NCI-H1417 treated with DMSO at 0.1 percent for 48 hours (cell line): ENCODE data around the gene OGG1.

ENCODE experiments used
- DNase-seq: peaks from one replicate; lab custom pipeline; 2025; lab: John Stamatoyannopoulos, UW

OGG1 gene

GRCh38 chr3:9786209-9786739, 36.5 kb downstream of the OGG1 start:
- DNase-seq = no peak

DNA sequence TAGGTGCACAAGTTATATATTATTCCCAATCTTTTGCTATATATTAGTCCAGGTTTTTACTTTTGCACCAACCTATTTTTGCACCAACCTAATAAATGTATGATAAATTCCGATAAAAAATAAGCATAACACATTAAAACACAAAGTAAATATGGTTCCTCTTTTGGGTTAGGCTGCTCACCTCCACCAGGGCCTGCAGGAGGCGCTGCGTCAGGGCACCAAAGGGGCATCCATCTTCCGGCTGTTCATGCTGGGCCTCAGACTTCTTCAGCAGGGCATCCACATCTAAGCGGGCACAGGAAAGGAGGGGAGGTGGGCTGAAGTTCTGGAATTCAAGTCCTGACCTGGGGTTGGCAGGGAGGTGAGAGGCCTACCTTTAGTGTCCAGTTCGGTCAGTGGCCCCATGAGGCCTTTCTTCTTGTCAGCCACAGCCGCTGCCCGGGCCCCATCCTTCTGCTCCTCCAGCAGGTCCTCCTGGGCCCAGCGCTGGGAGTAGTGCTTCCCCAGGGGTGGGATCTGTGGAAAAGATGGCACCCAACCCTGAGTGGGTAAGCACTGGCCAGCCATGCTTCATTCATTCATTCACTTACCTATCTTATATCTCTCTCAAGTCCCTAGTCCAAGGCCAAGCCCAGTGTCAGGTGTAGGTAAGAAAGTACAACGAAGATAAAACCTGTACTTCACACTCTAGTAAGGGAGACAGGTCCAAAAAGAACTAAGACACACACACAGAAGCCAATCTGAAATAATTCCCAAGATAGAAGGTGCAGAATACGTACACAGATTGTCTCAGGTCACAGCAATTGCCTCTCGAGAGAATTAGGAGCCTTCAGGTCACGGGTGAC, 37.3 kb downstream of the OGG1 start:
- DNase-seq = no peak

- DNase-seq = no peak
Measured at GRCh38 chr3:9787714-9788113, 38.0 kb downstream of the OGG1 start.

- no peak for DNase-seq
Measured at GRCh38 chr3:9791127-9791526, 41.4 kb downstream of the OGG1 start.

DNA sequence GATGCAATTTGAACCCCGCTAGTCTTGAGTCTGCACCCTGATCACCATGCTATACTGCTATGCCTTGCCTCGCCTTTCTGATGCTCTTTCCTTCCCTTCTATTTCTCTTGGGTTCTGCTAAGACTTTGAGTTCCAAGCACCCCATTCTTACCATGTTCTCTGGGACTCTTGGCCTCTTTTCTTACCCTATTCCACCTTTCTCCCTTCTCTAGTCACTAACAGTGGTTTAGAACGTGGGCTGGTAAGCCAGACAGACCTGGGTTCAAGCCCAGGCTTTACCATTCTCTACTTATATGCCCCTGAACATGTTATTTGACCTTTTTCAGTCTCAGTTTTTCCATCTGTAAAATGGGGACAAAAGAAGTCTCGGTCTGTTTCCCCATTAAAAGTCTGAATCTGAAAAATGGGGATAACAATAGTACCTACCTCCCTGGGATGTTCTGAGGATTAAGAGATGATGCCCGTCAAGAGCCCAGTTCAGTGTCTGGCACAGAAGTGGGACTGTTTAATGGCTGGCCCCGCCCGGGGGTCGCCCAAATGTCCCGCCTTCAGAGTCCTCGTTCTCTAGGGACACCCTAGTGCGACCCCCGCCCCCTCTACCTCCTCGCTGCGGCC, 42.1 kb downstream of the OGG1 start:
- no peak for DNase-seq

DNA sequence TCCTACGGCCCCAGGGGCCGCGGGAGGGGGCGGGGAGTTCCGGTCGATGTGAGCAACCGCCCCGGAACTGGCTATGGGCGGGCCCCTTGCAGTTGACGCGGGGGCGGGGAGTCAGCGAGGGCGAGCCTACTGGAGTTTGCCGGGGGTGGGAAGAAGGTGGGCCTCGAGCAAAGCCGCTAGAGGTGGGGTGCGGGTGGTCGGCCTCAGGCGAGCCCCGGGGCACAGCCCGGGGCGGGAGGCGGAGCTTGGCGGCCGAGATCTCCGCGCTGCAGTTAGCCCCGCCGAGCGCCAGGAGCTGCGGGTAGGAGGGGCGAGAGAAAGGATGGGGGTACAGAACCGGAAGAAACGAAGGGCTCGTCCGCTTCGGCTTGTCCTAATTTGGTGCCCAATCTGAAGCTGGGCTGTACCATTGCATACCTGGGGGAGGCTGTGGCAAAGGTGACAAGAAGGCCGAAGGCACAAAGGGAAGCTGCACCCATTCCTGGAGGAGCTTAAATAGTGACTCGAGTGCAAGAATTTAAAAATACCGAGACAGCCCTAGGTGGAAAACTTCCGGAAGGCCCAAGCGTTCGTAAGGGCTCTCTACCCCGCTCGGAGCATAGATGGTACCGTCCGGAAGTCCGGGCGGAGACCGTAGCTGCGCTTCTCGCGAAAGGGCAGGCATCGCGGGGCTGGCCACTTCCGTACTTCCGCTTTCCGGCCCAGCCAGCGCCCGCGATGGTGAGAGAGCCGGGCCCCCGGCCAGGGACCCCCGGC, 42.8 kb downstream of the OGG1 start, which contains the start of the genes ARPC4 and TADA3:
ARPC4 (plus strand) TSS at position 678 of the 756 bp plus-strand sequence; CDS start at position 718, 40 bp downstream.
TADA3 (minus strand) TSS at position 69 of the 756 bp plus-strand sequence. CDS start 1,007 bp downstream, outside the sequence.
- DNase-seq = peak; percentile 73

DNA sequence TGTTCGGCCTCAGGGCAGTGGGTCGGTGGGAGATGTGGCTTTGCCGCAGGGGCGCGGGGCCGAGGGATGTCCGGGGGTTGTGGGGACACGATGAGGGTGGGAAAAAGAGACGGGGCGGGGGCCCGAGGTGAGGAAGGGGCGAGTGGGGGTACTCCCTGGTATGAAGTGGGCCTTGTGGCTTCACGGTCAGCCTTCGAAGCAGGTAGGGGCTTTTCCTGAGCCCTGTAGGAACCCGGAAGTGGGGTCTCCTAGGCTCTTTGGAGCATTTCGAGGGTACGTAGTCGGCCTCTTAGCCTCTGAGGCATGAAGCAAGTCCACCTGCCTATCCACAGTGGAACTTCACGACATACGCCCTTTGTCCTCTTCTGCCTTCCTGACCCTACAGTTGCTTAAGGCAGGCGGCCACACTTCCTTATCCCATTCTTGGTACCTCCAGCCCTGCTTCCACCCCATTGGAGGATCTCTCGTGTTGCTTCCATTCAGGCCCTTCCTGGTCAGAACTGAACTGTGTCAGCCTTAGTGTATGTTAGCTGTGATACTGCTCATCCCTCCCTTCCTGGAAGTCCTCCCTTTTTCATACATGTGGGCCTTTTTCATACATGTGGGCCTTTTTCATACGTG, 43.5 kb downstream of the OGG1 start:
- DNase-seq = no peak

DNA sequence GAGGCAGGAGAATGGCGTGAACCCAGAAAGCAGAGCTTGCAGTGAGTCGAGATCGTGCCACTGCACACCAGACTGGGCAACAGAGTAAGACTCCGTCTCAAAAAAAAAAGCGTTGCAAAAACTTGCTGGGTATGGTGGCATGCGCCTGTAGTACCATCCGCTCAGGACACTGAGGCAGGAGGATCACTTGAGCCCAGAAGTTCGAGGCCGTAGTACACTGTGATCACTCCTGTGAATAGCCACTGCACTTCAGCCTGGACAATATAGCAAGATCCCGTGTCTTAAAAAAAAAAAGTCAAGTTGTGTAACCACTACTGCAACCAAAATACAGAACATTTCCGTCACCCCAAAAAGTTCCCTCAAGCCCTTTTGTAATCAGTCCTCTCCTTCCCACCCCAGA, 44.6 kb downstream of the OGG1 start:
- no peak for DNase-seq

DNA sequence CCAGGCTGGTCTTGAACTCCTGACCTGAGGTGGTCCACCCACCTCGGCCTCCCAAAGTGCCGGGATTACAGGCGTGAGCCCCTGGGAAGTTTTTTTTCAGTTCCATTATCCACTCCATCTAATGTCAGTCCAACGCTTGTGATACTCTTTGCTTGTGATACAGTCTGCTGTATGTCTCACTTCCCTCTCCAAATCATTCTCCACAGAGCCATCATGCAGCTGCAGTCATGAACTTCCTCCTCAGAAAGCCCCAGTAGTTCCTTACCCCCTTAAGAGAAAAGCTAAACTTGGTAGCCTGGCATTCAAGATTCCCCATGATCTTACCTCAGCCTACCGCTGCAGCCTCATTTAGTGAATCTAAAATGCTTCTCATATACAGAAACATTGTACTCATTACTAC, 45.5 kb downstream of the OGG1 start:
- no peak for DNase-seq

DNA sequence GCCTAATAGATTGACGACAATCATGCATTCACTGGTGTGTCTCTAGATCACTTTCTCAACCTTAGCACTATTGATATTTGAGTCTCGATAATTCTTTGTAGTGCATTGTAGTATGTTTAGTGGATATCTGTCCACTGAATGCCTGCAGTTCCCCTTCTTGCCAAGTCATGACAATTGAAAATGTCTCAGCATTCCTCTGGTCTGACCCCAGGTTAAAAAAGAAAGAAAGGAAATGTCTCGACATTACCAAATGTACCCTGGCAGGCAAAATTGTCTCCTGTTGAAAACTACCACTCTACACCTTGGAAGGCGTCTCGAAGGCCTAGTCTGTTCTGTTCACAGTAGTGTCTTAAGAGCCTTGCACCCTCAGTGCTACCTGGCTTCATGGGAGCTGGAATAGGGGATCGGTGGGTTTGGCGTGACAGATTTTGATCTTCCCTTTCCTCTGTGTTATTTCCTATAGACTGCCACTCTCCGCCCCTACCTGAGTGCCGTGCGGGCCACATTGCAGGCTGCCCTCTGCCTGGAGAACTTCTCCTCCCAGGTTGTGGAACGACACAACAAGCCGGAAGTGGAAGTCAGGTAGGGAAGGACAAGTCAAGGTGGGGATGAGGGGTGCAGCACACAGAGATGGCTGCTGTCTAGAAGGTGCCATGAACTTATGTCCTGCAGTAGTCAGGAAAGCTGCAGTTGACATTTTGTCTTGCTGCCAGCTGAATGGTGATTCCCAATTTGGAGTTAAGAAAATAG, 47.6 kb downstream of the OGG1 start:
- DNase-seq = no peak

GRCh38 chr3:9800529-9800928, 50.8 kb downstream of the OGG1 start:
- DNase-seq = no peak

GRCh38 chr3:9803494-9803893, 53.7 kb downstream of the OGG1 start:
- no peak for DNase-seq

DNA sequence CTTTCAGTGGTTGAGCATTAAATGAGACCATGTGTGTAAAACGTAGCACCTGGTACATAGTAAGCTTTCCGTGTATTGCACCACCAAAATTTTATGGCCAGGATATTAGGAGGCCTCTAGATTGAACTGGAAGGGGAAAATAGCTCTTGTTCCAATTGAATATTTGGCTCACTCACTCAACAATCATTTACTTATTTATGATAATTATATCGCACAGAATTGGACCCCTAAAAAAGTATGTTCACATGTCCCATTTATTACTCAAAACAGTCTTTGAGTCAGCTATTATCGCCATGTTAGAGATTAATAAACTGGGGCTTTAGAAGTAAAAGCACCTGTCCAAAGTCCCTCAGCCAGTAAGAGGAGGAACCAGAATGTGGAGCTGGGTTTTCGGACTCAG, 55.2 kb downstream of the OGG1 start:
- DNase-seq = no peak

DNA sequence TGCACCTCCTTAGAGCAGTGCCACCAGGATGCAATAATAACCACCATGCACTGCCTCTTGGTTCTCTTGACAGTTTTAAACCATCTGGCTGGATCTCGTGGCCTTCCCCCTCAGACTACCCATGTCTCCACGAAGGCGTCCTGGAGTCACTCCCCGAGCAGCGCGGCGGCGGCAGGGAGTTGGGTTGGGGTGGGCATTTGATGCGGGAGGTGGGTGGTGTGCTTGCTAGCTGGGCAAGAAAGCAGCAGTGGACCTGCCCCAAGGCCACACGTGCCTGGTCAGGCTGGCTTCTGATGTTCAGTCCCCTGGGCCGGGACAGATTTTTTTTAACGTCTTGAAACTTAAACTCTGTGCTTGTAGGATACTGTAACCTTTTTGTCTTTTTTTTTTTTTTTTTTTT, 56.4 kb downstream of the OGG1 start:
- no peak for DNase-seq
